GM12878 (cell line): ENCODE results near the gene CCBE1. TPM values are rescaled to one million over a fixed set of nuclear protein-coding genes. Genes with fewer than 3 reads are reported as not detected.

Source experiments
- ATAC-seq: fragments of 200-7000 bp; cut with Tn5 transposase; 3 replicates; pipeline ENCODE4 v1.9.1; 2020; ENCODE audit warnings: mild to moderate bottlenecking, moderate library complexity
- BruUV-seq: library from RNA; stranded (reverse); fragments of 400-500 nt; replicated peaks from 2 replicates; lab custom pipeline; 2021; lab: Mats Ljungman, UMichigan
- CTCF ChIA-PET: fragments of 300-600 bp; sonication (Branson Sonifier 250); formaldehyde crosslinking; extraction: SDS; loops from one replicate; lab custom pipeline; 2021; ENCODE audit warnings: inconsistent platforms; lab: Yijun Ruan, JAX
- POLR2A ChIA-PET: fragments of 350-600 bp; formaldehyde crosslinking; extraction: SDS; loops from one replicate; lab custom pipeline; 2021; ENCODE audit warnings: inconsistent platforms; lab: Charles Lee
- RAD21 ChIA-PET: fragments of 300-600 bp; sonication (Branson Sonifier 250); formaldehyde crosslinking; loops from one replicate; lab custom pipeline; 2023; ENCODE audit warnings: antibody characterized with exemption; ENCODE audit not compliant: unreplicated experiment; lab: Charles Lee
- SMC1A ChIA-PET: fragments of 300-600 bp; sonication (Branson Sonifier 250); formaldehyde crosslinking; loops from one replicate; lab custom pipeline; 2023; ENCODE audit not compliant: unreplicated experiment, uncharacterized antibody; lab: Charles Lee
- DNase-seq: peaks from one replicate; pipeline ENCODE4 v3.0.0-alpha.2; 2011; ENCODE audit warnings: low read depth, low spot score
- FAIRE-seq: peaks from 3 replicates; lab custom pipeline; 2011; peaks lifted over from hg19 to GRCh38; lab: Jason Lieb, UNC
- H2AFZ ChIP-seq: 2 replicates; pipeline ENCODE4 v1.6.0; 2011; ENCODE audit warnings: low read depth, low read length, control low read depth; ENCODE audit not compliant: control insufficient read depth
- H3K27ac ChIP-seq: 2 replicates; pipeline ENCODE4 v1.5.1; 2011; ENCODE audit warnings: control low read depth; ENCODE audit not compliant: control insufficient read depth, insufficient read depth
- H3K27me3 ChIP-seq, 2 experiments: replicated peaks in 1 of 2; 2 replicates each; pipeline versions ENCODE4 v1.6.0 to v1.6.1; 2011; ENCODE audit warnings: low read length in 1 of 2; ENCODE audit not compliant: control insufficient read depth in 2 of 2, insufficient read depth in 2 of 2
- H3K36me3 ChIP-seq, 2 experiments: 2 replicates each; pipeline ENCODE4 v1.5.1; 2011; ENCODE audit warnings: low read length in 1 of 2; ENCODE audit not compliant: control insufficient read depth in 2 of 2, insufficient read depth in 2 of 2
- H3K4me1 ChIP-seq: 2 replicates; pipeline ENCODE4 v1.6.1; 2011; ENCODE audit warnings: mild to moderate bottlenecking, low read length, moderate library complexity, mixed read lengths; ENCODE audit not compliant: control insufficient read depth, insufficient read depth
- H3K4me2 ChIP-seq: 2 replicates; pipeline ENCODE4 v1.6.0; 2011; ENCODE audit warnings: control low read depth; ENCODE audit not compliant: control insufficient read depth, insufficient read depth
- H3K4me3 ChIP-seq: fragments of 200-600 bp; sonication (generic); 2 replicates; pipeline ENCODE4 v1.5.1; 2016
- H3K79me2 ChIP-seq: 2 replicates; pipeline ENCODE4 v1.6.0; 2011; ENCODE audit warnings: low read length; ENCODE audit not compliant: control insufficient read depth, insufficient read depth
- H3K9ac ChIP-seq: 2 replicates; pipeline ENCODE4 v1.8.0; 2011; ENCODE audit warnings: low read length, control low read depth, mixed read lengths; ENCODE audit not compliant: control insufficient read depth, insufficient read depth
- H3K9me3 ChIP-seq: replicated peaks from 3 replicates; pipeline ENCODE4 v1.5.1; 2011; ENCODE audit warnings: mild to moderate bottlenecking, low read length; ENCODE audit not compliant: control insufficient read depth, insufficient read depth
- H4K20me1 ChIP-seq: 2 replicates; pipeline ENCODE4 v1.6.0; 2011; ENCODE audit not compliant: control insufficient read depth, insufficient read depth
- IKZF2 ChIP-seq, 2 experiments: fragments of 450-650 bp; IDR thresholded peaks; 2 replicates each; pipeline ENCODE4 v1.6.1; 2017; ENCODE audit warnings: mild to moderate bottlenecking in 2 of 2, moderate library complexity in 2 of 2
- KLF5 ChIP-seq: fragments of 450-650 bp; IDR thresholded peaks from 2 replicates; pipeline ENCODE4 v1.6.1; 2014; ENCODE audit warnings: mild to moderate bottlenecking; ENCODE audit not compliant: partially characterized antibody
- SIN3A ChIP-seq: IDR thresholded peaks from 2 replicates; pipeline ENCODE4 v1.6.1; 2012; ENCODE audit warnings: low read depth, low read length, improper control_type of control experiment
- ZNF622 ChIP-seq: fragments of 450-650 bp; IDR thresholded peaks from 2 replicates; pipeline ENCODE4 v1.6.1; 2017; ENCODE audit warnings: mild to moderate bottlenecking, inconsistent platforms
- WGBS: methylation state at CpG from one replicate; pipeline ENCODE4 v1.1.6; 2016; ENCODE audit warnings: low lambda C conversion rate; ENCODE audit not compliant: insufficient replicate concordance, insufficient coverage; ENCODE audit errors: missing lambda C conversion rate; 5-methylcytosine and 5-hydroxymethylcytosine counted together
- in situ Hi-C: fragments of 300-500 bp; cut with MboI; formaldehyde crosslinking; loops from 9 replicates; pipeline ENCODE4 v1.14.3; 2018; ENCODE audit warnings: mixed read lengths
- intact Hi-C: fragments of 100-400 bp; cut with micrococcal nuclease; formaldehyde crosslinking; loops from one replicate; pipeline ENCODE4 v1.14.2; 2022; ENCODE audit not compliant: unreplicated experiment
- polyA plus RNA-seq, 11 experiments: library from polyadenylated mRNA; depleted of rRNA in 4 of 11; unstranded in 6 of 11; stranded (reverse) in 5 of 11; fragments of >200 nt; fragmentation: Nextera tagmentation in 4 of 11; fragmentation: Illumina TruSeq in 1 of 11; extraction: Ambion mirVana in 4 of 11; extraction: Trizol in 1 of 11; gene quantifications; 1 replicate in 1 of 11; 2 replicates in 10 of 11; pipeline versions ENCODE4 v1.2.1 to v1.2.3, GENCODE V29; 2011 to 2016; ENCODE audit warnings: inconsistent platforms in 2 of 11, missing spikeins in 2 of 11, low read depth in 1 of 11
- total RNA-seq, 4 experiments: library from RNA; depleted of rRNA in 3 of 4; stranded (reverse); fragments of >200 nt in 3 of 4; fragmentation: Illumina TruSeq in 1 of 4; extraction: Trizol in 1 of 4; gene quantifications; 2 replicates each; pipeline versions ENCODE4 v1.2.1 to v1.2.3, GENCODE V29; 2013 to 2021
- TF ChIP-seq, protein P1 (sequence below): fragments of 450-650 bp; formaldehyde crosslinking; IDR thresholded peaks from 2 replicates; pipeline ENCODE4 v1.4.0; 2022; ENCODE audit warnings: mild to moderate bottlenecking, moderate library complexity
- TF ChIP-seq, protein P2 (sequence below): IDR thresholded peaks from 2 replicates; pipeline ENCODE4 v1.6.1; 2012; ENCODE audit warnings: improper control_type of control experiment, low read depth, low read length; ENCODE audit not compliant: insufficient replicate concordance

The CCBE1 gene
- total and polyA plus RNA-seq, 10 of the 15 experiments (the other 5 are each of a cell fraction or from before 2014, with no cell fraction given) = 0.03 to 0.49 (median 0.04) TPM; not detected in 7

- no peak for TF ChIP-seq KLF5
- TF ChIP-seq, all 136 proteins: peak for 0
These were observed 27.9 kb upstream of the CCBE1 start (continued) for GRCh38 chr18:59725142-59725541.

- Histone ChIP-seq H3K9me3 (no peaks in the 10 kb centered on the region), H3K9ac (no peak overlapping the region), H3K27me3 (peaks cover 0 to 2% of the 10 kb centered on the region in 2 experiments; a peak in 1 of 4 replicates), H3K36me3 (no peaks in the 10 kb centered on the region), H3K4me3 (no peak overlapping the region), H3K4me1 (no peaks in the 10 kb centered on the region), H4K20me1 (no peaks in the 10 kb centered on the region), H3K79me2 (no peaks in the 10 kb centered on the region), H3K4me2 (no peak overlapping the region), H3K27ac (no peak overlapping the region), H2AFZ (no peak overlapping the region)
- TF ChIP-seq IKZF2 (IDR thresholded peaks at IDR 0.05) (no peak), SIN3A (no peak), ZNF622 (no peak)
- TF ChIP-seq, protein P1, sequence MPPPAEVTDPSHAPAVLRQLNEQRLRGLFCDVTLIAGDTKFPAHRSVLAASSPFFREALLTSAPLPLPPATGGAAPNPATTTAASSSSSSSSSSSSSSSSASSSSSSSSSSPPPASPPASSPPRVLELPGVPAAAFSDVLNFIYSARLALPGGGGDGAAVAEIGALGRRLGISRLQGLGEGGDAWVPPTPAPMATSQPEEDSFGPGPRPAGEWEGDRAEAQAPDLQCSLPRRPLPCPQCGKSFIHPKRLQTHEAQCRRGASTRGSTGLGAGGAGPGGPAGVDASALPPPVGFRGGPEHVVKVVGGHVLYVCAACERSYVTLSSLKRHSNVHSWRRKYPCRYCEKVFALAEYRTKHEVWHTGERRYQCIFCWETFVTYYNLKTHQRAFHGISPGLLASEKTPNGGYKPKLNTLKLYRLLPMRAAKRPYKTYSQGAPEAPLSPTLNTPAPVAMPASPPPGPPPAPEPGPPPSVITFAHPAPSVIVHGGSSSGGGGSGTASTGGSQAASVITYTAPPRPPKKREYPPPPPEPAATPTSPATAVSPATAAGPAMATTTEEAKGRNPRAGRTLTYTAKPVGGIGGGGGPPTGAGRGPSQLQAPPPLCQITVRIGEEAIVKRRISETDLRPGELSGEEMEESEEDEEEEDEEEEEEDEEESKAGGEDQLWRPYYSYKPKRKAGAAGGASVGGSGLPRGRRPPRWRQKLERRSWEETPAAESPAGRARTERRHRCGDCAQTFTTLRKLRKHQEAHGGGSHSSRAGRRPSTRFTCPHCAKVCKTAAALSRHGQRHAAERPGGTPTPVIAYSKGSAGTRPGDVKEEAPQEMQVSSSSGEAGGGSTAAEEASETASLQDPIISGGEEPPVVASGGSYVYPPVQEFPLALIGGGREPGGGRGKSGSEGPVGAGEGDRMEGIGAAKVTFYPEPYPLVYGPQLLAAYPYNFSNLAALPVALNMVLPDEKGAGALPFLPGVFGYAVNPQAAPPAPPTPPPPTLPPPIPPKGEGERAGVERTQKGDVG (CRISPR knock-in tag) = no peak
- TF ChIP-seq, protein P2, sequence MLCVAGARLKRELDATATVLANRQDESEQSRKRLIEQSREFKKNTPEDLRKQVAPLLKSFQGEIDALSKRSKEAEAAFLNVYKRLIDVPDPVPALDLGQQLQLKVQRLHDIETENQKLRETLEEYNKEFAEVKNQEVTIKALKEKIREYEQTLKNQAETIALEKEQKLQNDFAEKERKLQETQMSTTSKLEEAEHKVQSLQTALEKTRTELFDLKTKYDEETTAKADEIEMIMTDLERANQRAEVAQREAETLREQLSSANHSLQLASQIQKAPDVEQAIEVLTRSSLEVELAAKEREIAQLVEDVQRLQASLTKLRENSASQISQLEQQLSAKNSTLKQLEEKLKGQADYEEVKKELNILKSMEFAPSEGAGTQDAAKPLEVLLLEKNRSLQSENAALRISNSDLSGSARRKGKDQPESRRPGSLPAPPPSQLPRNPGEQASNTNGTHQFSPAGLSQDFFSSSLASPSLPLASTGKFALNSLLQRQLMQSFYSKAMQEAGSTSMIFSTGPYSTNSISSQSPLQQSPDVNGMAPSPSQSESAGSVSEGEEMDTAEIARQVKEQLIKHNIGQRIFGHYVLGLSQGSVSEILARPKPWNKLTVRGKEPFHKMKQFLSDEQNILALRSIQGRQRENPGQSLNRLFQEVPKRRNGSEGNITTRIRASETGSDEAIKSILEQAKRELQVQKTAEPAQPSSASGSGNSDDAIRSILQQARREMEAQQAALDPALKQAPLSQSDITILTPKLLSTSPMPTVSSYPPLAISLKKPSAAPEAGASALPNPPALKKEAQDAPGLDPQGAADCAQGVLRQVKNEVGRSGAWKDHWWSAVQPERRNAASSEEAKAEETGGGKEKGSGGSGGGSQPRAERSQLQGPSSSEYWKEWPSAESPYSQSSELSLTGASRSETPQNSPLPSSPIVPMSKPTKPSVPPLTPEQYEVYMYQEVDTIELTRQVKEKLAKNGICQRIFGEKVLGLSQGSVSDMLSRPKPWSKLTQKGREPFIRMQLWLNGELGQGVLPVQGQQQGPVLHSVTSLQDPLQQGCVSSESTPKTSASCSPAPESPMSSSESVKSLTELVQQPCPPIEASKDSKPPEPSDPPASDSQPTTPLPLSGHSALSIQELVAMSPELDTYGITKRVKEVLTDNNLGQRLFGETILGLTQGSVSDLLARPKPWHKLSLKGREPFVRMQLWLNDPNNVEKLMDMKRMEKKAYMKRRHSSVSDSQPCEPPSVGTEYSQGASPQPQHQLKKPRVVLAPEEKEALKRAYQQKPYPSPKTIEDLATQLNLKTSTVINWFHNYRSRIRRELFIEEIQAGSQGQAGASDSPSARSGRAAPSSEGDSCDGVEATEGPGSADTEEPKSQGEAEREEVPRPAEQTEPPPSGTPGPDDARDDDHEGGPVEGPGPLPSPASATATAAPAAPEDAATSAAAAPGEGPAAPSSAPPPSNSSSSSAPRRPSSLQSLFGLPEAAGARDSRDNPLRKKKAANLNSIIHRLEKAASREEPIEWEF = no peak
- WGBS = 42% methylated on average over 2 of the region's 2 CpGs
- DNase-seq = no peak
- CTCF ChIA-PET = no interaction called here
- RAD21 ChIA-PET = no interaction called here
- POLR2A ChIA-PET = no interaction called here
- no peak for FAIRE-seq
- in situ Hi-C loops (no loop called here), intact Hi-C loops (no loop called here)
- SMC1A ChIA-PET = no interaction called here
- no TSS peak for BruUV-seq
- no peak for ATAC-seq
These were observed 26.9 kb upstream of the CCBE1 start for GRCh38 chr18:59724103-59724502.
